Measurements from ENCODE around the gene SCMH1. TPM values are rescaled to one million over a fixed set of nuclear protein-coding genes. Genes with fewer than 3 reads are reported as not detected.

SCMH1 gene
- total RNA-seq, 2 experiments from 2014 or later, result 47.0 to 47.7 TPM

- H3K27ac ChIP-seq (ENCODE audit: low read depth, low read length, poor library complexity, severe bottlenecking), result no peak overlapping the region
- DNase-seq (ENCODE audit: low spot score), result no peak
- intact Hi-C loops (cut with micrococcal nuclease; ENCODE audit: unreplicated experiment), result no loop called here
- H3K9me2 ChIP-seq (ENCODE audit: insufficient read depth, low read length), result no peaks in the 10 kb centered on the region
- peaks cover 25% of the 10 kb centered on the region for H4K20me1 ChIP-seq (ENCODE audit: insufficient read depth, low read length)
- H3K4me2 ChIP-seq (ENCODE audit: low read length), result no peak overlapping the region
- POLR2A ChIA-PET, result interaction anchor here (0.7 to 1.2 kb wide), 2 partner anchors 9 to 583 kb away, joined by 3 read pairs; no protein-coding TSS in a partner anchor
- peaks cover 26% of the 10 kb centered on the region for H3K79me2 ChIP-seq (ENCODE audit: insufficient read depth, low read depth, low read length)
- H3K4me3 ChIP-seq (ENCODE audit: low read depth, low read length, poor library complexity, severe bottlenecking), result no peak overlapping the region
- BruUV-seq (replicated peaks), result no TSS peak
- CTCF ChIA-PET (ENCODE audit: unreplicated experiment), result no interaction called here
- peaks cover 2% of the 10 kb centered on the region for H3K4me1 ChIP-seq (ENCODE audit: insufficient read depth, low read length, poor library complexity, severe bottlenecking)
- peaks cover 100% of the 10 kb centered on the region for H3K36me3 ChIP-seq (ENCODE audit: insufficient read depth, low read length)
- H3K9me3 ChIP-seq (ENCODE audit: low read length), result no peaks in the 10 kb centered on the region
- H2AFZ ChIP-seq (ENCODE audit: low read length), result no peak overlapping the region
- TF ChIP-seq, protein P1, sequence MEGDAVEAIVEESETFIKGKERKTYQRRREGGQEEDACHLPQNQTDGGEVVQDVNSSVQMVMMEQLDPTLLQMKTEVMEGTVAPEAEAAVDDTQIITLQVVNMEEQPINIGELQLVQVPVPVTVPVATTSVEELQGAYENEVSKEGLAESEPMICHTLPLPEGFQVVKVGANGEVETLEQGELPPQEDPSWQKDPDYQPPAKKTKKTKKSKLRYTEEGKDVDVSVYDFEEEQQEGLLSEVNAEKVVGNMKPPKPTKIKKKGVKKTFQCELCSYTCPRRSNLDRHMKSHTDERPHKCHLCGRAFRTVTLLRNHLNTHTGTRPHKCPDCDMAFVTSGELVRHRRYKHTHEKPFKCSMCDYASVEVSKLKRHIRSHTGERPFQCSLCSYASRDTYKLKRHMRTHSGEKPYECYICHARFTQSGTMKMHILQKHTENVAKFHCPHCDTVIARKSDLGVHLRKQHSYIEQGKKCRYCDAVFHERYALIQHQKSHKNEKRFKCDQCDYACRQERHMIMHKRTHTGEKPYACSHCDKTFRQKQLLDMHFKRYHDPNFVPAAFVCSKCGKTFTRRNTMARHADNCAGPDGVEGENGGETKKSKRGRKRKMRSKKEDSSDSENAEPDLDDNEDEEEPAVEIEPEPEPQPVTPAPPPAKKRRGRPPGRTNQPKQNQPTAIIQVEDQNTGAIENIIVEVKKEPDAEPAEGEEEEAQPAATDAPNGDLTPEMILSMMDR (conservative IDR thresholded peaks at IDR 0.05; ENCODE audit: low read length), result no peak
- no peak for TF ChIP-seq EZH2phosphoT487 (IDR thresholded peaks at IDR 0.05; ENCODE audit: borderline replicate concordance, low read depth, low read length)
These were observed 254.4 kb downstream of the SCMH1 start for GRCh38 chr1:40987439-40988276.

GRCh38 chr1:40986956-40987355, 255.2 kb downstream of the SCMH1 start:
- Histone ChIP-seq H3K4me2 (ENCODE audit: low read length) (no peak overlapping the region), H3K4me1 (ENCODE audit: insufficient read depth, low read length, poor library complexity, severe bottlenecking) (peaks cover 7% of the 10 kb centered on the region), H3K9me2 (ENCODE audit: insufficient read depth, low read length) (no peaks in the 10 kb centered on the region), H3K4me3 (ENCODE audit: low read depth, low read length, poor library complexity, severe bottlenecking) (no peak overlapping the region), H3K27ac (ENCODE audit: low read depth, low read length, poor library complexity, severe bottlenecking) (no peak overlapping the region), H2AFZ (ENCODE audit: low read length) (no peak overlapping the region), H3K79me2 (ENCODE audit: insufficient read depth, low read depth, low read length) (peaks cover 33% of the 10 kb centered on the region), H4K20me1 (ENCODE audit: insufficient read depth, low read length) (peaks cover 28% of the 10 kb centered on the region), H3K9me3 (ENCODE audit: low read length) (no peaks in the 10 kb centered on the region), H3K36me3 (ENCODE audit: insufficient read depth, low read length) (peaks cover 99% of the 10 kb centered on the region)
- no peak for DNase-seq (ENCODE audit: low spot score)
- intact Hi-C loops (cut with micrococcal nuclease; ENCODE audit: unreplicated experiment), result no loop called here
- POLR2A ChIA-PET, result interaction anchor here (1.2 kb wide), 1 partner anchor 8 kb away, joined by 3 read pairs; no protein-coding TSS in a partner anchor
- CTCF ChIA-PET (ENCODE audit: unreplicated experiment), result no interaction called here
- no peak for TF ChIP-seq EZH2phosphoT487 (IDR thresholded peaks at IDR 0.05; ENCODE audit: borderline replicate concordance, low read depth, low read length)
- TF ChIP-seq, protein P1 (conservative IDR thresholded peaks at IDR 0.05; ENCODE audit: low read length), result no peak
- no TSS peak for BruUV-seq (replicated peaks)

DNA sequence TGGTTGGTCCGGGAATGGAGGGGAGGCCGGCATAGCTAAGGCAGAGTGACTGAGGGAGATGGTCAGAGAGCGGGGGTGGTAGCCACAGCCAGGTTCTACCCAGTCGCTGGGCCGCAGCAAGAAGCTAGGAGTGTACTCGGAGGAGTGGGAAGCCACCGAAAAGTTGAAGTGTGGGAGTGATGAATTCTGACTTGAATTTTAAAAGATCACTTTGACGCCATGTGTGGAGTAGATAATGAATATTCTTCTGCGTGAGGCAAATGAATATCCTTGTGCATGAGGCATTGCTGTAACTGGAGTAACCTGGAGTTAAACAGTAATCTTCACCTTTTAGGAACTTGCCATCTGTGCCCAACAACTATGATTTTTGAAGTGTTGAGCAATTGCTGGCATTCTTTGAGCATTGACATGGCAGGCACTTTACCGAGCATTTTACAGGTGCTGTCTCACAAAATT, 255.8 kb downstream of the SCMH1 start:
- Histone ChIP-seq H4K20me1 (ENCODE audit: insufficient read depth, low read length) (peaks cover 31% of the 10 kb centered on the region), H2AFZ (ENCODE audit: low read length) (no peak overlapping the region), H3K9me2 (ENCODE audit: insufficient read depth, low read length) (no peaks in the 10 kb centered on the region), H3K79me2 (ENCODE audit: insufficient read depth, low read depth, low read length) (peaks cover 39% of the 10 kb centered on the region), H3K27ac (ENCODE audit: low read depth, low read length, poor library complexity, severe bottlenecking) (no peak overlapping the region), H3K4me3 (ENCODE audit: low read depth, low read length, poor library complexity, severe bottlenecking) (no peak overlapping the region), H3K36me3 (ENCODE audit: insufficient read depth, low read length) (peaks cover 99% of the 10 kb centered on the region), H3K9me3 (ENCODE audit: low read length) (no peaks in the 10 kb centered on the region), H3K4me1 (ENCODE audit: insufficient read depth, low read length, poor library complexity, severe bottlenecking) (peaks cover 13% of the 10 kb centered on the region), H3K4me2 (ENCODE audit: low read length) (no peak overlapping the region)
- no peak for TF ChIP-seq EZH2phosphoT487 (IDR thresholded peaks at IDR 0.05; ENCODE audit: borderline replicate concordance, low read depth, low read length)
- TF ChIP-seq, protein P1 (conservative IDR thresholded peaks at IDR 0.05; ENCODE audit: low read length), result no peak
- no peak for DNase-seq (ENCODE audit: low spot score)
- POLR2A ChIA-PET, result interaction anchor here (1.2 kb wide), 1 partner anchor 7 kb away, joined by 3 read pairs; no protein-coding TSS in a partner anchor
- BruUV-seq (replicated peaks), result no TSS peak
- intact Hi-C loops (cut with micrococcal nuclease; ENCODE audit: unreplicated experiment), result no loop called here
- CTCF ChIA-PET (ENCODE audit: unreplicated experiment), result interaction anchor here (0.5 kb wide), 1 partner anchor 1074 kb away, joined by 3 read pairs; no protein-coding TSS in a partner anchor

Data from OCI-LY7 (cell line).